Measurements from ENCODE around the gene UBE2G2.

Gene UBE2G2

GRCh38 chr21:44784810-44785209, 16.8 kb downstream of the UBE2G2 start:
- no peak for FAIRE-seq

- FAIRE-seq: no peak
Observed at GRCh38 chr21:44783020-44783696, 18.5 kb downstream of the UBE2G2 start.

GRCh38 chr21:44780767-44781459, 20.7 kb downstream of the UBE2G2 start:
- no peak for FAIRE-seq

GRCh38 chr21:44780137-44780502, 21.5 kb downstream of the UBE2G2 start:
- no peak for FAIRE-seq

GRCh38 chr21:44779417-44780136, 22.0 kb downstream of the UBE2G2 start:
- FAIRE-seq: no peak

- no peak for FAIRE-seq
Observed at GRCh38 chr21:44778983-44779382, 22.6 kb downstream of the UBE2G2 start.

- no peak for FAIRE-seq
Observed at GRCh38 chr21:44778499-44778911, 23.1 kb downstream of the UBE2G2 start.

- FAIRE-seq: no peak
Observed at GRCh38 chr21:44778094-44778493, 23.5 kb downstream of the UBE2G2 start.

GRCh38 chr21:44774972-44775371, 26.6 kb downstream of the UBE2G2 start:
- no peak for FAIRE-seq

- no peak for FAIRE-seq
Observed at GRCh38 chr21:44773291-44773932, 28.2 kb downstream of the UBE2G2 start.

GRCh38 chr21:44771896-44772525, 29.6 kb downstream of the UBE2G2 start:
- FAIRE-seq: no peak

GRCh38 chr21:44767834-44768831, 33.5 kb downstream of the UBE2G2 start:
- no peak for FAIRE-seq

GRCh38 chr21:44766818-44767354, 34.7 kb downstream of the UBE2G2 start:
- FAIRE-seq: no peak

- no peak for FAIRE-seq
Observed at GRCh38 chr21:44766014-44766817, 35.4 kb downstream of the UBE2G2 start.

- FAIRE-seq: no peak
Observed at GRCh38 chr21:44765231-44766013, 36.2 kb downstream of the UBE2G2 start.

GRCh38 chr21:44764319-44765230, 37.0 kb downstream of the UBE2G2 start:
- FAIRE-seq: no peak

GRCh38 chr21:44763451-44764318, 37.9 kb downstream of the UBE2G2 start:
- FAIRE-seq: no peak

GRCh38 chr21:44763050-44763378, 38.6 kb downstream of the UBE2G2 start:
- FAIRE-seq: no peak
